Calu3 (cell line): ENCODE data around the gene USP30. TPM values are rescaled to one million over a fixed set of nuclear protein-coding genes. Genes with fewer than 3 reads are reported as not detected.

Experiments
- BruUV-seq: library from RNA; stranded (reverse); fragments of 400-500 nt; replicated peaks from 2 replicates; lab custom pipeline; 2021; lab: Mats Ljungman, UMichigan
- CTCF ChIA-PET: fragments of 300-600 bp; sonication (Branson Sonifier 250); formaldehyde crosslinking; loops from one replicate; lab custom pipeline; 2022; ENCODE audit warnings: antibody characterized with exemption; lab: Charles Lee
- DNase-seq: peaks from one replicate; pipeline ENCODE4 v3.0.0; 2022
- H3K27ac Mint-ChIP-seq: one replicate; pipeline ENCODE4 v1.8.0; 2022; ENCODE audit warnings: mixed read lengths; ENCODE audit not compliant: unreplicated experiment
- H3K27me3 Mint-ChIP-seq: one replicate; pipeline ENCODE4 v1.8.0; 2022; ENCODE audit warnings: mixed read lengths; ENCODE audit not compliant: unreplicated experiment
- H3K36me3 Mint-ChIP-seq: one replicate; pipeline ENCODE4 v1.8.0; 2022; ENCODE audit warnings: mild to moderate bottlenecking, moderate library complexity, mixed read lengths; ENCODE audit not compliant: insufficient read depth, unreplicated experiment
- H3K4me1 Mint-ChIP-seq: one replicate; pipeline ENCODE4 v1.8.0; 2022; ENCODE audit warnings: mild to moderate bottlenecking, low read depth, mixed read lengths; ENCODE audit not compliant: unreplicated experiment
- H3K4me3 Mint-ChIP-seq: one replicate; pipeline ENCODE4 v1.8.0; 2022; ENCODE audit warnings: mild to moderate bottlenecking, low read depth, moderate library complexity, mixed read lengths; ENCODE audit not compliant: unreplicated experiment
- H3K9me3 Mint-ChIP-seq: one replicate; pipeline ENCODE4 v1.8.0; 2022; ENCODE audit warnings: low read depth, mixed read lengths; ENCODE audit not compliant: unreplicated experiment
- intact Hi-C: fragments of 100-400 bp; cut with micrococcal nuclease; formaldehyde crosslinking; loops from one replicate; pipeline ENCODE4 v1.10.0; 2022; ENCODE audit not compliant: unreplicated experiment
- total RNA-seq: library from RNA; stranded (reverse); gene quantifications from 2 replicates; pipeline ENCODE4 v1.2.3, GENCODE V29; 2022
- TF ChIP-seq, protein P1 (sequence below): fragments of 200-600 bp; IDR thresholded peaks from one replicate; pipeline ENCODE4 v1.8.0; 2022; ENCODE audit warnings: antibody characterized with exemption; ENCODE audit not compliant: unreplicated experiment

Gene USP30
- total RNA-seq, 1 experiment from 2014 or later = 13.0 TPM

DNA sequence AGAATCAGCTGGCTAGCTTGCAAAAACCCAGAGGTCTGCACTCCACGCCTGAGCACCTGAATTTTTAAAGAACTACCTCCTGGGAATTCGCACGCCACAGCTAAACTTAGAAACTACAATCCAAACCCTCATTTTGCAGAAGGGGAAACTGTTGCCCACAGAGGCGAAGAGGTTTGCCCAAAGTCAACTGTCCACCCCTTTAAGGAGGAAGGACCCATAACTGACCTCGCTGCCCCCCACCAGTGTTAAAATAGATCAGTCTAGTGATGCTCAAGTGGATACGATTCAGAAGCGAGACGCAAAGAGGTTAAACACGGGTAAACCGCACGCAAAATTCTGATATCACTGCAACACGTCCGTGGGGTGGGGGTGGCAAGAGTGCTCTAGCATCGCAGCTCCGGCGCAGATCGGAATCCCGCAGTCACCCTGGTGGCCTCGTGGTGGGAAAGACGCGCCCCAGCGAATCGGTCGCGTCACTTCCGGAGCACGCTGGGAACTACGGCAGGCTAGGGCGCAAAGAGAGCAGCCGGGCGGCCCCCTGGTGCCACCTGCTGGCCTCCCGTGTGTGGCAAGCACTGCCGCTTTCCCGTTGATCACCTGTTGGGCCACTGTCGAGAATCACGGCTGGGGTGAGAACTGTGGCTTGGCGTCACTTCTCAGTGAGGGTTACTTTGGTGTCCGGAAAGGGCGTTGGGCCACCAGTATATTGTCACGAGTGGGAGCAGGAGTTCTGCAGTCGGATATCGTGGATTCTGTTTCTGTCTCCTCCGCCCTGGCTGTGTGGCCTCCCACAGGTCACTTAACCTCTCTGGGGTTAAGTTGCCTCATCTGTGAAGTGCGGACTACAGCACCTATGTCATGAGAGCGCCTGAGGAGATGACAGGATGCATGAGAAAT is 40.9 kb downstream of the USP30 start, which contains the start of gene ALKBH2:
TSS of gene ALKBH2 (minus strand) at position 451 of the 897 bp plus-strand sequence. CDS start 686 bp downstream, outside the sequence.
- H3K4me3 Mint-ChIP-seq = peak within 1 kb of the TSS; percentile 68
- DNase-seq = peak; percentile 96
- TF ChIP-seq, protein P1, sequence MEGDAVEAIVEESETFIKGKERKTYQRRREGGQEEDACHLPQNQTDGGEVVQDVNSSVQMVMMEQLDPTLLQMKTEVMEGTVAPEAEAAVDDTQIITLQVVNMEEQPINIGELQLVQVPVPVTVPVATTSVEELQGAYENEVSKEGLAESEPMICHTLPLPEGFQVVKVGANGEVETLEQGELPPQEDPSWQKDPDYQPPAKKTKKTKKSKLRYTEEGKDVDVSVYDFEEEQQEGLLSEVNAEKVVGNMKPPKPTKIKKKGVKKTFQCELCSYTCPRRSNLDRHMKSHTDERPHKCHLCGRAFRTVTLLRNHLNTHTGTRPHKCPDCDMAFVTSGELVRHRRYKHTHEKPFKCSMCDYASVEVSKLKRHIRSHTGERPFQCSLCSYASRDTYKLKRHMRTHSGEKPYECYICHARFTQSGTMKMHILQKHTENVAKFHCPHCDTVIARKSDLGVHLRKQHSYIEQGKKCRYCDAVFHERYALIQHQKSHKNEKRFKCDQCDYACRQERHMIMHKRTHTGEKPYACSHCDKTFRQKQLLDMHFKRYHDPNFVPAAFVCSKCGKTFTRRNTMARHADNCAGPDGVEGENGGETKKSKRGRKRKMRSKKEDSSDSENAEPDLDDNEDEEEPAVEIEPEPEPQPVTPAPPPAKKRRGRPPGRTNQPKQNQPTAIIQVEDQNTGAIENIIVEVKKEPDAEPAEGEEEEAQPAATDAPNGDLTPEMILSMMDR = peak; percentile 95
- H3K27me3 Mint-ChIP-seq = no peaks in the 10 kb centered on the region
- no peaks in the 10 kb centered on the region for H3K9me3 Mint-ChIP-seq
- H3K27ac Mint-ChIP-seq = peak within 1 kb of the TSS; percentile 53
- peaks cover 40% of the 10 kb centered on the region for H3K36me3 Mint-ChIP-seq
- CTCF ChIA-PET = interaction anchor here (0.8 to 1.1 kb wide), 2 partner anchors 75 to 520 kb away, joined by 3 to 4 read pairs; no protein-coding TSS in a partner anchor
- peaks cover 13% of the 10 kb centered on the region for H3K4me1 Mint-ChIP-seq
- intact Hi-C loops = loop anchor here (5.0 to 10.0 kb wide), 4 partner anchors 128 to 531 kb away; partner anchors contain the start of genes ISCU and SART3
- BruUV-seq = TSS peak; percentile 89

DNA sequence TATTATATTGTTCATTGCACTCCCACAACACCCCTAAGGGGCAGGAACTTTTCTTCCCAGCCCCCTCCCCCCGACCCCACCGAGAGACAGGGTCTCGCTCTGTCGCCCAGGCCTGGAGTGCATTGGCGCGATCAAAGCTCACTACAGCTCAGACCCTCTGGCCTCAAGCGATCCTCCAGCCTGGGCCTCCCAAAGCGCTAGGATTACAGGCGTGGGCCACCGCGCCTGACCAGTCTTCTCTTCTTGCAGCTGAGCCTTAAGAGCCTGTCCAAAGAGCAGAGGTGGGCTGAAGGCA is 44.7 kb downstream of the USP30 start:
- peaks cover 21% of the 10 kb centered on the region for H3K4me1 Mint-ChIP-seq
- BruUV-seq = no TSS peak
- intact Hi-C loops = loop anchor here (10.0 kb wide), 3 partner anchors 132 to 432 kb away; no protein-coding TSS in a partner anchor
- peak overlapping the region; percentile 98 for H3K4me3 Mint-ChIP-seq
- H3K27ac Mint-ChIP-seq = no peak overlapping the region
- no peaks in the 10 kb centered on the region for H3K27me3 Mint-ChIP-seq
- CTCF ChIA-PET = no interaction called here
- H3K9me3 Mint-ChIP-seq = no peaks in the 10 kb centered on the region
- no peak for DNase-seq
- TF ChIP-seq, protein P1 = no peak
- H3K36me3 Mint-ChIP-seq = peaks cover 44% of the 10 kb centered on the region

DNA sequence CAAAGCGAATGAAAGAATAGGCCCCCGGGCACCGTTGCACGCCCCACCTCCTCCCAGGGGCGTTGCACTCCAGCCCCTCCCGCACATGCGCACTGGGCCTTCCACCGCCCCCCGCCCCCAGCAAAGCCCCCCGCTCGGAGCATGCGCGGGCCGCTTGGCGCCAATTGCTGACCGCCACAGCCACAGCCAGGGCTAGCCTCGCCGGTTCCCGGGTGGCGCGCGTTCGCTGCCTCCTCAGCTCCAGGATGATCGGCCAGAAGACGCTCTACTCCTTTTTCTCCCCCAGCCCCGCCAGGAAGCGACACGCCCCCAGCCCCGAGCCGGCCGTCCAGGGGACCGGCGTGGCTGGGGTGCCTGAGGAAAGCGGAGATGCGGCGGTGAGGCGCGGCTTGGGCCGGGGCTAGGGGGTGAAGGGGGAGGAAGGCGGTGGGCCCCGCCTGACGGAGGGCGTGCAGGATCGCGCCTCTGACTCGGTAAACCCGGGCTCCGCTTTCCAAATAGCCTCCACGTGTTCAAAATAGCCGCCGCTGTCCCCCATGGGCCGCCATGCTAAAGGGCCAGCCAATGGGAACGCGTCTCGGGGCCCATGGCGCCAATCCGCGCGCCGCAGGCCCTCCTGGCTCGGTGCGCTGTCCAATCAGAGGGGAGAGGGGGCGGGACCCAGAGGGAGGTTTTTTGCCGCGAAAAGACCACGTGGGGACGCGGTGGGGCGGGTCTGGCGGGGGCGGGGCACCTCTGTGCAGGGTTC is 45.2 kb downstream of the USP30 start, which contains the start of gene UNG:
TSS of gene UNG (plus strand) at position 163 of the 748 bp plus-strand sequence. CDS start at position 246, 83 bp downstream.
- H3K36me3 Mint-ChIP-seq = peaks cover 39% of the 10 kb centered on the region
- TF ChIP-seq, protein P1 = no peak
- H3K4me1 Mint-ChIP-seq = peaks cover 15% of the 10 kb centered on the region
- no TSS peak for BruUV-seq
- no peaks in the 10 kb centered on the region for H3K9me3 Mint-ChIP-seq
- DNase-seq = peak; percentile 99
- H3K4me3 Mint-ChIP-seq = peak within 1 kb of the TSS; percentile 98
- intact Hi-C loops = loop anchor here (10.0 kb wide), 3 partner anchors 133 to 433 kb away; no protein-coding TSS in a partner anchor
- CTCF ChIA-PET = no interaction called here
- peak within 1 kb of the TSS; percentile 72 for H3K27ac Mint-ChIP-seq
- H3K27me3 Mint-ChIP-seq = no peaks in the 10 kb centered on the region

DNA sequence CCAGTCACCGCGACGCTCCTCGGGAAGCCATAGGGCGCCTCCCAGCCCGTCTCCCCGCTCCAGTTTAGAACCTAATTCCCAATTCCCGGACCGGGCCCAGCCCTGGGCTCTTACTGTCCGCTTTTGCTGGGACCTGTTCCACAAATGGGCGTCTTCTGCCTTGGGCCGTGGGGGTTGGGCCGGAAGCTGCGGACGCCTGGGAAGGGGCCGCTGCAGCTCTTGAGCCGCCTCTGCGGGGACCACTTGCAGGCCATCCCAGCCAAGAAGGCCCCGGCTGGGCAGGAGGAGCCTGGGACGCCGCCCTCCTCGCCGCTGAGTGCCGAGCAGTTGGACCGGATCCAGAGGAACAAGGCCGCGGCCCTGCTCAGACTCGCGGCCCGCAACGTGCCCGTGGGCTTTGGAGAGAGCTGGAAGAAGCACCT is 45.8 kb downstream of the USP30 start:
- Mint-ChIP-seq H3K27ac (peak overlapping the region; percentile 72), H3K9me3 (no peaks in the 10 kb centered on the region), H3K4me1 (peaks cover 12% of the 10 kb centered on the region), H3K27me3 (no peaks in the 10 kb centered on the region), H3K4me3 (peak overlapping the region; percentile 98), H3K36me3 (peaks cover 35% of the 10 kb centered on the region)
- no TSS peak for BruUV-seq
- TF ChIP-seq, protein P1 = no peak
- intact Hi-C loops = loop anchor here (10.0 kb wide), 3 partner anchors 133 to 433 kb away; no protein-coding TSS in a partner anchor
- CTCF ChIA-PET = interaction anchor here (0.9 kb wide), 1 partner anchor 287 kb away, joined by 3 read pairs; no protein-coding TSS in a partner anchor
- no peak for DNase-seq
